Measurements from ENCODE around the gene RACK1. TPM values are rescaled to one million over a fixed set of nuclear protein-coding genes. Genes with fewer than 3 reads are reported as not detected.
A peak's percentile ranks its signal among the peaks of the same experiment; 100 is the strongest.

The RACK1 gene
- total RNA-seq, 1 experiment from 2014 or later: 4,257 TPM

DNA sequence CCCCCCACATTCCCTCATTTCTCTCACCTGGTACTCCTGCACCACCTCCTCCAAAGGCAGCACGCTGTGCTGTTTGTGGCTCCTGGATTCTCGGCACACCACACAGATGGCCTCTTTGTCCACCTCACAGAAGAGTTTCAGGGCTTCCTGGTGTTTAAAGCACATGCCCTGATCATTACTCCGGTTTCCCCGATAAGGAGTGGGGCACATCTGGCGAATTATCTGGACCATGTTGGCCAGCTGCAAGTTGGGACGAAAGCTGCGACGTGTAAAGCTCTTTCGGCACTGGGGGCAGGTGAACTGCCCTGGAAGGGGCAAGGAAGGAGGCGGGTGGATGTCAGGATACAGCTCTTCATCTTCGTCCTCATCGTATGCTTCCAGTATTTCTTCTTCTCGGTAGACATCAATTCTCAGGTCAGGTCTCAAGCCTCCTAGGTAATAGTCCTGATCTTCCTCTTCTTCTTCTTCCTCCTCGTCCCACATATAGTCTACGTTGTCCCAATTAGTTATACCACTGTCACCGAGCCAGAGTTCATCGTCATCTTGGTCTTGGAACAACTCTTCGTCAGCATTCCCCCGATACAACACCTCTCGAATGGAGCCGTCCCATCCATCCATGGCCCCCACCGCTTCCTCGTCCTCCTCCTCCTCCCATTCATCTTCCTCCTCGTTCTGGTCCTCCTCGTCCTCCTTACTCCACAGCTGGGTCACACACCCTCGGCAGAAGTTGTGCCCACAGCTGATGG is 16.4 kb upstream of the RACK1 start:
- DNase-seq (ENCODE audit: low read depth): no peak

DNA sequence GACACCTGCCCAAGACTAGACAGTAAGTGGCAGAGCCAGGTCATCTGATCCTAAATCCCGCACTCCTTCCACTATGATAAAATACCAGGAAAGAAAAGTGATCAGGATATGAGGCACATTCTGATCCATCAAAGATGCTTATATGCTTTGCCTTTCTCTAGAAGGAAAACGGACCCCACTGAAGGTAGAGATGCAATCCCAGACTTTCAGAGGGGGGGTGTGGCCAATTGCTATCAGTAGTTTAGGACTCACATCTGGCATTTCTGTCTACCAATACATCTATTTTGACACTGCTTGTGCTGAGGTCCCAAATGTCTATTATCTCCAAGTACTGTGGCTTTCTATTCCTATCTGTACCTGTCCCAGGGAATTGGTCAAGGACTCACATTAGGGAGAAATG is 15.6 kb upstream of the RACK1 start:
- no peak for DNase-seq (ENCODE audit: low read depth)

DNA sequence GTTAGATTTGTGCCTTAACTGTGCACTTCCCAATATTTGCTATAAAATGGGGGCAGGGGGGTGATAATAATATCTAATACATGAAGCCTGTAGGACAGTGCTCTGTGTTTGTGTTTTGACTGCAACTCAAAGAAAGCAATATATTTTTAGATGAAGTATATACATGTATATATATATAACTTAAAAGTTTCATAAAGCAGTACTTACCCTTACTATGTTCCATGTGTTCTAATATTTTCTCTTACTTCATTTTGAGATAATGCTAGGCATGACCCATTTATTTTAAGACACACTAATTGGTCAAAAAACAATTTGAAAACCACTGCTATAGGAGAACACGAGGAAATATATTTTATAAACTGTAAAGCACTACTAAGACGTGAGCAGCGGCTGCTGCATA is 14.9 kb upstream of the RACK1 start:
- DNase-seq (ENCODE audit: low read depth): no peak

DNA sequence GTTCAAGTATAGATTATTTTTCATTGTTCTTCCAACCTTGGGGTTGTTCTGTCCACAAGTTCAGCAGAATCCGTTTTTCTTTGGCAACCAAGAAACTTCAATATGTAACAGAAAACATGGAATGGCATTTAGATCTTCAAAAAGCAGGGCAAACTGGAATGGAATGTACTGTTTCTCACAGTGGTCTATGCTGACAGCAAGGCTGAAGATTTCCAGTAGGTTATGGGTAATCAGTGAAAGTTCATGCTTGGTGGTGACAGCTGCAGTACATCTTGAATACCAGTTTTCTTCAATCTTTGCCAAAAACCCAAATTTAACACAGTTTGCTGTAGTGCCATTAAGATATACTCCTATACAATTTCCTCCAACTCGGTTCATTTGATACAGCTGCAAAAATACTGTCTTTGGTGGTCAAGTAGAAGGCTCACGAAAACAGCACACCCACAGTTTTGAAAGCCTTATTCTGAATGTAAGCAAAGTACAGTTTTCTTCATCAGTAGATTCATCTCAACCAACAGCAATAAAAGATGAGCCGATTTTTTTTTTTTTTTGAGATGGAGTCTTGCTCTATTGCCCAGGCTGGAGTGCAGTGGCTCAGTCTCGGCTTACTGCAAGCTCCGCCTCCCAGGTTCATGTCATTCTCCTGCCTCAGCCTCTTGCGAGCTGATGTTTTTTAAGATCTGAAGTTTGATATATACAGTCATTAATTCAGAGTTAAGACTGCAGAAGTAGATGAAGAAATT is 12.3 kb upstream of the RACK1 start:
- DNase-seq (ENCODE audit: low read depth): no peak

DNA sequence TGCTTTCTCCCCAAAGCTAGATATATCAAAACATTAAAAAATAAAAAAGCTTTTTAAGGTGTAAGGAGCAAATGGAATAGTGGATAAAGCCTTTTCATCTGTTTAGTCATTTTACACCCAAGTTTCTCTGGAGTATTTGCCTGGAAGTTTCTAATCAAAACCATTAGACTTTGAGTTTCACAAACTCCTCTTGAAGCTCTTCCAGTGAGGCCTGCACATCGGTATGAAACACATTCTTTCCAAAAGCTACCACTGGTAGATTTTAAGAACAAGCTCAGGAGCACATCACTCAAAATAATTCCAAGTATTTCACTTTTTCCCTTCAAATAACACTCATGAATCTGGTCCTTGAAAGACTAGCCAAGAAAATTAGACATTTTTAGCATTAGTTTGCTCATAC is 11.6 kb upstream of the RACK1 start:
- no peak for DNase-seq (ENCODE audit: low read depth)

DNA sequence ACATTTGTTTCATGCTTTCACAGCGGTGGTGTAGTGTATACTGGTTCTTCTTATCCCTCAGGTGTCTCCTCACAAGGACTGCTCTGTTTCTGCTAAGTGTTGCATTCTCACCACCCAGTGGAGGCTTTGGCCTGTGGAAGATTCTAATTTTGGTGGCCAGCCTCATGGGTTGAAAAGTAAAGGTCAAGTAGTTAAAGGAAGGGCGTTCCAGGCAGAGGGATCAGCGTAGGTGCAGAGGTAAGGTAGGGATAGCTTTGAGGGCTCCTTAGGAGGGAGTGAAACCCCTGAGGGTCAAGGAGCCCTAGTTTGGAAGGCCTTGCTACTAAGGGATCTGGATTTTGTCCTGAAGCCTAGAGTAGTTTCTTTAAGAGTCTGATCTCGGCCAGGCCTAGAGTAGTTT is 4.6 kb upstream of the RACK1 start:
- no peak for DNase-seq (ENCODE audit: low read depth)

DNA sequence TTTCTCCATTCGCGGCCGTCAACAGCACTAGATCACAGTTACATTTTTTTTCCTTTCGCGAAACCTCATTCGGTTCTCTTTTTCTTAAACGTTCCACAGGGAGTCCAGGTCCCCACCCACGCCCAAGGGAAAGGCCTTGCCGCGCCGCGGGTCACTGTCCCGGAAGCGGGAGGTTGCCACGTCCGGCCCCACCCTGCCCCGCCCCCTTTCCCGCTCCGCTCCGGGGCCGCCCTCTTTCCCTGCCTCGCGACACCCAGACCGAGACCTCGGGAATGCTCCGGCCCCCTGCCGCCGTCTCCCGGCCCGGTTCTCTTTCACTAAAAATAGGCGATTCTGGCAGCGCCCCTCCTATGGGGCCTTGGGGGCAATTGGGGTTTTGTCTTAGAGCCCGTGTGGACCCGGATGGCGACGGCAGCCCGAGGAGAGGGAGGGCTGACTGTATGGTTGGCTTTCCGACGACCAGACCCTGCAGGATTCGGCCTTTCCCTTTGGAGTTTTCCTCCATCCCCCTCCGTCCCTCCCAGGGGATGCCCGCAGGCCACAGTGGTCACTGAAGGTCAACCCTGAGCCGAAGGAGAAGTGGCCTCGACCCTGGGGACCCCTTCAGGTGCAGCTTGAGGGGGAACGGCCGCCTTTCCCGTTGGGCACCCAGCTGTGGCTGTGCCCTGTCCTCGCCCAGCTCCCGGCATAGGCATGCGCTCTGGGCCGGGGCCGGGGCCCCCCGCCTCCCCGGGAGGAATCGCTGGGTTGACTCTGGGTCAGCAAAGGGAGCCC is 2.8 kb upstream of the RACK1 start:
- peak; percentile 94 for DNase-seq (ENCODE audit: low read depth)

DNA sequence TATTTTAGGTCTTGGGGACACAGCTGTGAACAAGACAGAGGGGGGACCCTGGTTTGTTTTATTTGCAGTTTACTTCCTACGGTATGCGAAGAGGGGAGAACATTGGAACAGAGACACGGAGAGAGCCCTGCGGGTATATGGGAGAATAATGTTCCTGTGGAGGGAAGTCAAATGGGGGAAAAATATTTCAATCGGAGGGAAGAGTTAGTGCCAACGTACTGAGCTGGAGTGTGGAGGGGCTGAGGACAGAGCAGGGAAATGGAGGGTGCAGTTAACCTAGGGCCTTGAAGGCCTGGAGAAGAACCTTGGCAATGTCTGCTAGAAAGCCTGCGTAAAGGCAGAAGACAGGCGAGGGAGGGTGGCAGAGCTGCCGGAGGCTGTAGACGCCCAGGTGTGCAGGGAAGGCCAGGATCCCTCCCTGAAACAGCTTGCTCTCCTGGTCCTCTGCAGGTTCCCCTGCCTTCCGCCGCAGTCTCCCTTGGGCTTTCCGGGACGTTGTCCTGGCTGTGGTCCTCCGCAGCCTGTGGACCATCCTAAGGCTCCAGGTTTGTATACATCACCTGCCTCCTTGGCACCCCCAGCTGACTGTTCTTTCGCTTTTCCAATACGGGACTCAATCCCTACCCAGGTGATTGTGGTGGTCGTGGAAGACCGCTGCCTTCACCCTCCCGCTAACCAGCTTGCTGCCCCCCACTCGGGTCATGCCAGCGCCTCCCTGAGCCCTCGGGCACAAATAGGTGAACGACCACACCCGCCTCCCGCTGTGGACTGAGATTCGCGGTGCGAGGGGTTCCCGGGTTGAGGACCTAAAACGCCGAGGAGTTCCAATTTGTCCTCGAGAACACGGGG is 1.9 kb upstream of the RACK1 start:
- DNase-seq (ENCODE audit: low read depth): peak; percentile 26

DNA sequence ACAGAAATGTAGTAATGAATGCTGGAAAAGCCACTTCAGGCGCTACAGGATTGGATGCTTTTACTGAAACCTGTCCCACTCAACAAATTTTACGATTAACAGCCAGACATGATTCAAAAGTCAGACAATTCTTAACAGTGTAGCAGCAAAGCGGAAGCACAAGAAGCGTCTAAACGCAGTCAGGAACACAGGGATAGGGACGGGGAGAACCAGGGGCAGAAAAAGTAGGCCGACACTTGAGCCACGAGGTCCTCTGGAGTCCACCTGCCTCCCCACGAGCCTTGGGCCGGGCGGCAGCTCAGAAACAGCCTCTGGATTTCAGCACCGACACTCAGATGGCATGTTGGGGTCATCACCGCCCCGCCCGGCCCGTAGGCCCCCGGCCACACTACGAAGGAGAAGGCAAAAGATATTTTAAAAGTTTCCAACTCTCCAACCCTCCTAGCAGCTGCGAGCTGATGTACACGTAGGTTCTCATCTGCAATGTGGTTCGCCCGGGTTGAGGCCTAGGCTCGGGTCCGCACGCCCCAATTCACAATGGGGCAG is 615 bp downstream of the RACK1 start:
- DNase-seq (ENCODE audit: low read depth): no peak

DNA sequence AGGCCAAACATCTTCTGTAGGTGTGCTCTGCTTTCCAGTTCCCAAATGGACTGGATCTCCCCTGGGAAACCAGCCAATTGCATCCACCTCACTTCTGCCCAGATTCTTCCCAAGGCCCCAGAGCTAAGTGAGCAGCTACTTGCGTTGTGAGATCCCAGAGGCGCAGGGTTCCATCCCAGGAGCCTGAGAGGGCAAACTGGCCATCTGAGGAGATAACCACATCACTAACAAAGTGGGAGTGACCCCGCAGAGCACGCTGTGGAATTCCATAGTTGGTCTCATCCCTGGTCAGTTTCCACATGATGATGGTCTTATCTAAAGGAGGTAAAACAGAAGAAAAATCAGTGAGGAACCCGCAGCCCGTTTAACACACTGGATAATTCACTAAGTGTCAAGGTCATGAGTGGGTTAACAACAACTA is 1.7 kb downstream of the RACK1 start:
- no peak for DNase-seq (ENCODE audit: low read depth)

DNA sequence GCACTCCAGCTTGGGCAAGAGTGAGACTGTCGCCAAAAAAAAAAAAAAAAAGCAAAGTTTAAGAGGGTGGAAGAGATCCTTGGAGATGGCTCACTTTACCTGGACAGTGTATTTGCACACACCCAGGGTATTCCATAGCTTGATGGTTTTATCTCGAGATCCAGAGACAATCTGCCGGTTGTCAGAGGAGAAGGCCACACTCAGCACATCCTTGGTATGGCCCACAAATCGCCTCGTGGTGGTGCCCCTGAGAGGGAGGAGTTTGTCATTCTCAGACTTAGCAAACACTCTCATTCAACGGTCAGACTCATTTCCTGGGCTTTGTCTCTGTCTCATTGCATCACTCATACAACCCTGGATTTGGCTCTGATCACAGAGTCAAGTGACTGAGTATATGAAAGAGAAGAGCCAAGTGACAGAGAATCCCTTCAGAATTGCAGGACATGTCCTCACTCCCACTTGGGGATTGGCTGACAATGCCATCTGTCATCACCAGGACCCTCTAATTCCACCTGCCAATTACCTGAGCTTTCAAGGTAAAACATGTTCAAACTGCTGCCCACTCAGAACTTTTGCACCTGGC is 2.2 kb downstream of the RACK1 start:
- DNase-seq (ENCODE audit: low read depth): peak; percentile 81

DNA sequence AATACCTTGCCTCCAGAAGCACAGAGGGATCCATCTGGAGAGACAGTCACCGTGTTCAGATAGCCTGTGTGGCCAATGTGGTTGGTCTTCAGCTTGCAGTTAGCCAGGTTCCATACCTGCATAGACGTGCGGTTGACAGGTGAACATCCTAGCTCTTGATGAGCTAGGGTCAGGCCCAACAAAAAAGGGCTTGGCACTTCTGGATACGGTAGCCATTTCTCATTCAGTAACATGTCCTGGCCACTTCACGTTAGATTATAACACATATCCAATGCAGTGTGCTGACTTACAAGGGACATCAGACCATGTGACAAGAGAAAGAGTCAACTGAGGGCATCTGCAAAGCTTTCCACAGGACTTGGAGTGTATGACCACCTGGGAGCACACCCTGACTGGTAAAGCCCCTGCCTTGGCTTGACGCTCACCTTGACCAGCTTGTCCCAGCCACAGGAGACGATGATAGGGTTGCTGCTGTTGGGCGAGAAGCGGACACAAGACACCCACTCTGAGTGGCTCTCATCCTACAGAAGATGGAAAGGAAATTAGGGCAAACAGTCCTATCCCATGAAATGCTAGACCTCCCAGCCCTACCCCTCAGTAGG is 4.5 kb downstream of the RACK1 start:
- DNase-seq (ENCODE audit: low read depth): no peak

DNA sequence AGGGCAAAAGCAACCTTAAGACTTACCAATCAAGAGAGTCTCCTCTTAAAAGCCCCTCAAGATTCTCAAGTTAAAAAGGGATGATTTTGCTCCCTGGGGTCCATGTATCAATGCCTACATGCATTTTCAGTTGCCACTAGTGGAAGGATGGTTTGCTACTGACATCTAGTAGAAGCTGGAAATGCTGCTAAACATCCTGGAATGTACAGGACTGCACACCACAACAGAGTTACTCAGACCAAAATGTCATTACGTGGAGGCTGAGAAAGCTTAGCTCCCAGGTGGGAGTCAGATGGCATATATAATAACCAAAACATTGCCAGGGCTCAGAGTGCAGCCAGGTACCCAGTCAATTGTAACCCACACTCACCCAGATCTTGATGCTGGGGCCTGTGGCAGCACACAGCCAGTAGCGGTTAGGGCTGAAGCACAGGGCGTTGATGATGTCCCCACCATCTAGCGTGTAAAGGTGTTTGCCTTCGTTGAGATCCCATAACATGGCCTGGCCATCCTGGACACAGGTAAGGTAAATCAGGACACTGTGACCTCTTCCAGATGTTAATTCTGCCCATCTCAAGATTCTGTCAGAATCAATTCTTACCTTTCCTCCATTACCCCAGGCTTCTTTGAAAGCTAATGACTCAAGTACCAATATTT is 5.8 kb downstream of the RACK1 start:
- no peak for DNase-seq (ENCODE audit: low read depth)

DNA sequence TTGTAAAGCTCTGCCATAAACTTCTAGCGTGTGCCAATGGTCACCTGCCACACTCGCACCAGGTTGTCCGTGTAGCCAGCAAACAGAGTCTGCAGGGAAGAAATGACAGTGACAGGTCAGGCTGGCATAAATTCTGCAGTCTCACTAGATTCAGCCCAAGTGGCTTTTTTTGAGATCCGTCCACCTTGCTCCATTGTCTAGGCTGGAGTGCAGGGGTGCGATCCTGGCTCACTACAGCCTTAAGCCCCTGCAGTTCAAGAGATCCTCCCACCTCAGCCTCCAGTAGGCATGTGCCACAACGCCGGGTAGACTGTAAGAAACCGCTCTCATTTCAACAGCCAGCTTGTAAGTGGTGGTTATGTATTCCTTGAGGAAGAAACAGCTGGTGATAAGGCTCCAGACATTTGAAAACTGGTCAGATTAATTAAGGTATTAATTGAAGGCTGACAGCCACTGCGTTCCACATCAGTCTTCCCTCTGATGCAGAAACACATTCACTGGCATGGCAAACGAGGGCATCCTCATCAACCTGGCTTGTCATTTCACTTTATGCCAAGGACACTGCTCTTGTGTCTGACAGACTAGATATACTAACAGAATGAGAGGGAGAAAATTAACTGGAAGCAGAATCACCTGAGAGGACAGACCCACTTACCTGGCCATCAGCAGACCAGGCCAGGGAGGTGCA is 6.6 kb downstream of the RACK1 start:
- DNase-seq (ENCODE audit: low read depth): no peak

DNA sequence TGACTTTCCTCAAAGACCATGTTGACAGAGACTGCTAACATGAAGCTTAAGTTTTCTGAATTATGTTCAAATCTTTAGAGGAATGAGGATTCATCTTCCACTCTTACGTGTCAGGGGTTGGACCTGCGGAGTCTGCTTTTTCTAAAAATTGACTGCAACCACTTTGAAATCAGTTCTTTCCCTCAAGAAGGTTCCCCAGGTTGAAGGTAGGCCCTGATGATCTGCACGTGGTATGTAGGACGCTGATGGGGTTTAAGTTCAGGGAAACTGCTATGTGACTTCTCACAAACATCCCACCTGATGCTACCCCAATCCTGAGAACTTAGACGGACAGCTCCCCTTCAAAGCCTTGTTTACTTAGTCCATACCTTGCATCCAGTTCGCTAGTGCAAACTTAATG is 7.2 kb downstream of the RACK1 start:
- no peak for DNase-seq (ENCODE audit: low read depth)

DNA sequence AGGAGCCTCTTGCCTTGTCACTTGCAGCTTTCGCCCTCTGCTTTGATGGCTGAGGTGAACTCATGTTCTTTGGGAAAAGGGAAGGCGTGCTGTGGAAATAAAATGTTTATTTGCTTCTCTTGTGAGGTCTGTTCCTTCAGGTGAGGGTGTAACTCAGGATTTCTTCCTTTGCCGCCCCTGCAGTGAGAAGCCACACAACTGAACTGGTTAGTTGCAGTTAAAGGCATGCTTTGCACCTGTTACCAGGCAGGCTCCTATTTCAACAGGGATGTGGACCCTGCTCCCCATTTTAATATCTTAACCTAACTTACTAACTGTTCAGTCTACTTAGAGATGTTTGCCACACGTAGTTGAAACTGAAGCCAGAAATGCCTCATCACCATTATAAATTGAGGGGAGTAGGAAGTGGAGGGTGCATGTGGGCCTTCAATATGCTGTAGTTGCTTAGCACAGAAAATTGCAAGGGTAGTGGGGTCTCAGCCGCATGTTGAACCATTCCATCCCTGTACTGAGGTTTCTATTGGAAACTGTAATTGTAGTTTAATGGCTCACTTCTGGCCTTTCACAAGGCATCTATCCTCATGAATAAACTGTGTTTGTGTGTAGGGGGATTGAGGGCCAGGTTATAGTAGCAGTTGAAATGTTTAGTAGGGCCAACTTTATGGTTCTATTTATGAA is 7.9 kb downstream of the RACK1 start:
- DNase-seq (ENCODE audit: low read depth): peak; percentile 27

DNA sequence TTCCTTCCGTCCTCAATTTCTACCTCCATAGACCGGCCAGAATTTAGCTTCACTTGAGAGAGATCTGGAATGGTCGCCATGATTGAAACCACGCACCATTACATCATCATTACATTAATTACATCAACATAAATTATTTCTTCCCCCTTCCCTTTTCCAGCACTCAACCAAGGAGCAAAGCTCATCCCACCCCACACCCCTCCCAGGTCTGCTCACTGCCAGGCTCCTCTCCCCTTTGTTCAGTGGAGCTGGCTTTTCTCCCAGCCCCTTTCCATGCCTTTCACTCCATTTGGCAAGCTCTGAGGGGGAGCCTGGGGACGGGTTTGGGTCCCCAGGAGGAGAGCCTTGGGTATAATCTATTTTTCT is 8.4 kb downstream of the RACK1 start:
- DNase-seq (ENCODE audit: low read depth): peak; percentile 34

DNA sequence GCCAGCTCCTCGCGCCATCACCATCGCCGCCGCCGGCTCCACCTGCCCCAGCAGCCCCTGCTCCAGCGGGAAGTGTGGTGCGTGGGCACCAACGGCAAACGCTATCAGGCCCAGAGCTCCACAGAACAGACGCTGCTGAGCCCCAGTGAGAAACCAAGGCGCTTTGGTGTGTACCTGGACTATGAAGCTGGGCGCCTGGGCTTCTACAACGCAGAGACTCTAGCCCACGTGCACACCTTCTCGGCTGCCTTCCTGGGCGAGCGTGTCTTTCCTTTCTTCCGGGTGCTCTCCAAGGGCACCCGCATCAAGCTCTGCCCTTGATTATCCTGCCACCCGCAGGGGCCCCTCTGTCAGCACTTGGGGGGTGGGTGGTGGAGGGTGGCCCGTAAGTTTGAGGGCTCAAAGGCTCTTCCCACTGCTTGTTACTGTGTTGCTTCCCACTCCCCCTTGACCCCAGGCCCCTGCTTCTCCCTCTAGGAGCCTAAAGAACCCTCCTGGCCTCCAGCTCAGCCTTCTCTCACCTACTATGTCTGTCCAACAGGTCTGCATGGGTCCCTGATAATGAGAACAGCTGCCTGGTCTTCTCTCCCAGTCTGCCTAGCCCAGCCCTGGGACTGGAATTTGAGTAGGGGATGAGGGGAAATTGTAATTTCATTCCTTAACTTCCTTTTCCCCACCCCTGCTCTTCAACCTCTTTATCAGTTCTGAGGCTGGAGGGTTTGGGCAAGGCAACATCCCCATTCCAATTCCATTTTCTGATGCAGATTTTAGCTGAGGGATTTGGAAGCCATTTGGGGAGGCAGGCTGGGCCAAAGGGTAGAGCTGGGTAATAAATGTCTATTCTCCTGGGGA is 9.0 kb downstream of the RACK1 start:
- peak; percentile 35 for DNase-seq (ENCODE audit: low read depth)
